CD14-positive monocyte (primary cell): Measurements from ENCODE around the gene PORCN. TPM values are rescaled to one million over a fixed set of nuclear protein-coding genes. Genes with fewer than 3 reads are reported as not detected.

ENCODE experiments used
- DNase-seq, 3 donors: peaks; one replicate each; pipeline ENCODE4 v3.0.0-alpha.2; 2011 to 2022
- H2AFZ ChIP-seq: 2 replicates; pipeline ENCODE4 v1.6.0; 2012; ENCODE audit warnings: mild to moderate bottlenecking, low read depth, low read length, inconsistent platforms; ENCODE audit not compliant: insufficient read depth, poor library complexity, severe bottlenecking
- H3K27ac ChIP-seq, 2 donors: 1 replicate in 1 of 2; 2 replicates in 1 of 2; pipeline ENCODE4 v1.5.1; 2012 to 2013; ENCODE audit warnings: low read length in 2 of 2, control low read depth in 1 of 2, inconsistent platforms in 1 of 2, low read depth in 1 of 2, mild to moderate bottlenecking in 1 of 2
- H3K27me3 ChIP-seq, 2 donors: one replicate each; pipeline versions ENCODE4 v1.6.0 to v1.6.1; 2011 to 2013; ENCODE audit warnings: low read length in 2 of 2; ENCODE audit not compliant: control insufficient read depth in 2 of 2, insufficient read depth in 2 of 2
- H3K36me3 ChIP-seq, 2 donors: replicated peaks in 1 of 2; 1 replicate in 1 of 2; 2 replicates in 1 of 2; pipeline versions ENCODE4 v1.5.1 to v1.6.1; 2012 to 2013; ENCODE audit warnings: low read length in 2 of 2, control low read depth in 1 of 2, inconsistent platforms in 1 of 2, mild to moderate bottlenecking in 1 of 2; ENCODE audit not compliant: insufficient read depth in 2 of 2, control insufficient read depth in 1 of 2
- H3K4me1 ChIP-seq, 2 donors: 1 replicate in 1 of 2; 2 replicates in 1 of 2; pipeline versions ENCODE4 v1.5.1 to v1.6.1; 2012 to 2013; ENCODE audit warnings: low read length in 2 of 2, control low read depth in 1 of 2, inconsistent platforms in 1 of 2, mild to moderate bottlenecking in 1 of 2, moderate library complexity in 1 of 2; ENCODE audit not compliant: insufficient read depth in 2 of 2, control insufficient read depth in 1 of 2
- H3K4me2 ChIP-seq: replicated peaks from 2 replicates; pipeline ENCODE3; 2012; ENCODE audit warnings: low read length, moderate library complexity, mild to moderate bottlenecking; ENCODE audit not compliant: poor library complexity, severe bottlenecking; ENCODE audit errors: extremely low read depth
- H3K4me3 ChIP-seq, 3 experiments: fragments of 200-600 bp in 1 of 3; sonication (generic) in 1 of 3; replicated peaks in 1 of 3; 1 replicate in 2 of 3; 2 replicates in 1 of 3; pipeline ENCODE4 v1.5.1; 2011 to 2013; ENCODE audit warnings: low read length in 3 of 3, mild to moderate bottlenecking in 3 of 3, control low read depth in 2 of 3, low read depth in 2 of 3, inconsistent platforms in 1 of 3, moderate library complexity in 1 of 3
- H3K79me2 ChIP-seq: 2 replicates; pipeline ENCODE4 v1.6.0; 2012; ENCODE audit warnings: mild to moderate bottlenecking, control low read depth, inconsistent platforms, low read length, moderate library complexity; ENCODE audit not compliant: insufficient read depth
- H3K9ac ChIP-seq: 2 replicates; pipeline ENCODE4 v1.6.0; 2017; ENCODE audit warnings: low read length, mild to moderate bottlenecking; ENCODE audit not compliant: insufficient read depth, poor library complexity, severe bottlenecking
- H3K9me3 ChIP-seq, 2 donors: replicated peaks in 1 of 2; 1 replicate in 1 of 2; 2 replicates in 1 of 2; pipeline versions ENCODE4 v1.5.1 to v1.6.1; 2012 to 2013; ENCODE audit warnings: low read length in 2 of 2, control low read depth in 1 of 2; ENCODE audit not compliant: control insufficient read depth in 1 of 2, insufficient read depth in 1 of 2
- H4K20me1 ChIP-seq: 2 replicates; pipeline ENCODE4 v1.6.0; 2012; ENCODE audit warnings: mild to moderate bottlenecking, low read length, control low read depth, moderate library complexity; ENCODE audit not compliant: insufficient read depth
- H3K27ac Mint-ChIP-seq, 7 donors: one replicate each; pipeline ENCODE4 v1.8.0; 2020; ENCODE audit warnings: mild to moderate bottlenecking in 7 of 7, mixed read lengths in 7 of 7, moderate library complexity in 6 of 7, inconsistent platforms in 2 of 7
- H3K27me3 Mint-ChIP-seq, 3 donors: one replicate each; pipeline ENCODE4 v1.8.0; 2021 to 2022; ENCODE audit warnings: low read depth in 3 of 3, mild to moderate bottlenecking in 3 of 3, mixed read lengths in 3 of 3, moderate library complexity in 3 of 3, inconsistent platforms in 1 of 3
- H3K36me3 Mint-ChIP-seq, 2 donors: one replicate each; pipeline ENCODE4 v1.8.0; 2020; ENCODE audit warnings: mixed read lengths in 2 of 2, inconsistent platforms in 1 of 2, mild to moderate bottlenecking in 1 of 2
- H3K4me1 Mint-ChIP-seq: one replicate; pipeline ENCODE4 v1.8.0; 2020; ENCODE audit warnings: mild to moderate bottlenecking, mixed read lengths
- H3K4me3 Mint-ChIP-seq, 2 donors: one replicate each; pipeline ENCODE4 v1.8.0; 2020; ENCODE audit warnings: mild to moderate bottlenecking in 2 of 2, mixed read lengths in 2 of 2, moderate library complexity in 1 of 2
- H3K9me3 Mint-ChIP-seq, 7 donors: one replicate each; pipeline ENCODE4 v1.8.0; 2020 to 2022; ENCODE audit warnings: mixed read lengths in 7 of 7, mild to moderate bottlenecking in 6 of 7, moderate library complexity in 6 of 7, inconsistent platforms in 2 of 7
- CTCF ChIP-seq: fragments of 200-600 bp; IDR thresholded peaks from one replicate; pipeline ENCODE4 v1.8.0; 2022; ENCODE audit warnings: antibody characterized with exemption, mild to moderate bottlenecking
- WGBS: methylation state at CpG from one replicate; pipeline ENCODE4 v1.1.5; 2013; ENCODE audit warnings: missing lambda C conversion rate; ENCODE audit not compliant: insufficient coverage; 5-methylcytosine and 5-hydroxymethylcytosine counted together
- intact Hi-C, 2 donors: fragments of 100-400 bp; cut with micrococcal nuclease; formaldehyde crosslinking; loops; one replicate each; pipeline versions ENCODE4 v1.15.0 to v1.15.1; 2023
- polyA plus RNA-seq, 3 donors: library from polyadenylated mRNA; depleted of rRNA in 1 of 3; unstranded in 2 of 3; stranded (reverse) in 1 of 3; fragments of 300-500 nt in 2 of 3; fragments of >200 nt in 1 of 3; fragmentation: Illumina TruSeq in 2 of 3; gene quantifications; 1 replicate in 2 of 3; 2 replicates in 1 of 3; pipeline ENCODE4 v1.2.3, GENCODE V29; 2012 to 2021

PORCN gene
- polyA plus RNA-seq, 3 donors, result 7.5 to 10.5 (median 7.8) TPM

- no peaks in the 10 kb centered on the region for H3K79me2 ChIP-seq
- H3K36me3 Mint-ChIP-seq, result peaks cover 0 to 8% of the 10 kb centered on the region in 2 donors
- no peak for DNase-seq
- peaks cover 0 to 8% (median 0%) of the 10 kb centered on the region in 3 donors for H3K27me3 Mint-ChIP-seq
- no peak overlapping the region for H3K4me3 Mint-ChIP-seq
- 100% methylated on average over 1 of the region's 3 CpGs for WGBS
- no peak overlapping the region for H2AFZ ChIP-seq
- no peaks in the 10 kb centered on the region for H3K27me3 ChIP-seq
- no peaks in the 10 kb centered on the region for H3K9me3 ChIP-seq
- H3K4me1 ChIP-seq, result no peaks in the 10 kb centered on the region
- intact Hi-C loops, result no loop called here
- no peaks in the 10 kb centered on the region for H4K20me1 ChIP-seq
- H3K4me2 ChIP-seq, result no peak overlapping the region
- H3K9me3 Mint-ChIP-seq, result no peaks in the 10 kb centered on the region
- no peak overlapping the region for H3K27ac ChIP-seq
- H3K9ac ChIP-seq, result no peak overlapping the region
- no peak overlapping the region for H3K4me3 ChIP-seq
- H3K36me3 ChIP-seq, result no peaks in the 10 kb centered on the region
- no peak for TF ChIP-seq CTCF
- peak overlapping the region in 1 of 7 donors; percentile 69 for H3K27ac Mint-ChIP-seq
- H3K4me1 Mint-ChIP-seq, result no peaks in the 10 kb centered on the region
Observed at GRCh38 chrX:48460031-48460430, 48.8 kb upstream of the PORCN start.

GRCh38 chrX:48460606-48461005 lies 48.2 kb upstream of the PORCN start:
- no peak overlapping the region for H2AFZ ChIP-seq
- no peak for DNase-seq
- no peak overlapping the region for H3K4me3 ChIP-seq
- WGBS, result 93% methylated on average over 6 of the region's 11 CpGs
- no peaks in the 10 kb centered on the region for H3K9me3 Mint-ChIP-seq
- no peaks in the 10 kb centered on the region for H3K4me1 Mint-ChIP-seq
- no peaks in the 10 kb centered on the region for H3K9me3 ChIP-seq
- no peaks in the 10 kb centered on the region for H3K79me2 ChIP-seq
- H3K27ac ChIP-seq, result no peak overlapping the region
- H3K4me3 Mint-ChIP-seq, result no peak overlapping the region
- intact Hi-C loops, result no loop called here
- no peaks in the 10 kb centered on the region for H3K36me3 ChIP-seq
- H3K4me1 ChIP-seq, result no peaks in the 10 kb centered on the region
- H4K20me1 ChIP-seq, result no peaks in the 10 kb centered on the region
- peaks cover 4 to 8% of the 10 kb centered on the region in 2 donors for H3K36me3 Mint-ChIP-seq
- no peak overlapping the region for H3K27ac Mint-ChIP-seq
- TF ChIP-seq CTCF, result no peak
- H3K27me3 ChIP-seq, result no peaks in the 10 kb centered on the region
- H3K9ac ChIP-seq, result no peak overlapping the region
- peaks cover 0 to 7% (median 1%) of the 10 kb centered on the region in 3 donors for H3K27me3 Mint-ChIP-seq
- no peak overlapping the region for H3K4me2 ChIP-seq
